NCI-H446 treated with DMSO at 0.1 percent for 48 hours (cell line): ENCODE measurements around the gene GPR135.
A peak's percentile ranks its signal among the peaks of the same experiment; 100 is the strongest.
"Not testable (repeated sequence)": the region's sequence is repeated elsewhere in the genome, so short reads cannot be mapped to it uniquely, and the experiment has no call there.

Source experiments
- DNase-seq: peaks from one replicate; lab custom pipeline; 2025; lab: John Stamatoyannopoulos, UW

Gene GPR135

DNA sequence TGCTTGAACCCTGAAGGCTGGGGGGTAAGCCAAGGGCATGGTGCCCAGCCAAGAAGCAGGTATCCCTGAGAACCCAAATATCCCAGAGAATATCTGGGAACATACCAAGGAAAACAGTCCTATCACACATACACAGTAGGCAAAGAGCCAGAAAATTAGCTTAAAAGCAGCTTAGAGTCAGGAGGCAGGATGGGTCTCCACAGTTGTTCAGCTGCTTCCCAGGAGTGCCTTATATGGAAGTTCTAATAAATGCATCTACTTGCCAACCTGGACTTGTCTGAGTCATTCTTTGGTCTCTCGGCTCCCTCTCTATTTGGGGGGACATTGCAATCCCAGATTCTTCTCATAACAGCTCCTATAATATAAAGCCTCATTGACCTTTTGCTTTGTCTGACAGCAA, 9.0 kb upstream of the GPR135 start:
- peak; percentile 29 for DNase-seq

DNA sequence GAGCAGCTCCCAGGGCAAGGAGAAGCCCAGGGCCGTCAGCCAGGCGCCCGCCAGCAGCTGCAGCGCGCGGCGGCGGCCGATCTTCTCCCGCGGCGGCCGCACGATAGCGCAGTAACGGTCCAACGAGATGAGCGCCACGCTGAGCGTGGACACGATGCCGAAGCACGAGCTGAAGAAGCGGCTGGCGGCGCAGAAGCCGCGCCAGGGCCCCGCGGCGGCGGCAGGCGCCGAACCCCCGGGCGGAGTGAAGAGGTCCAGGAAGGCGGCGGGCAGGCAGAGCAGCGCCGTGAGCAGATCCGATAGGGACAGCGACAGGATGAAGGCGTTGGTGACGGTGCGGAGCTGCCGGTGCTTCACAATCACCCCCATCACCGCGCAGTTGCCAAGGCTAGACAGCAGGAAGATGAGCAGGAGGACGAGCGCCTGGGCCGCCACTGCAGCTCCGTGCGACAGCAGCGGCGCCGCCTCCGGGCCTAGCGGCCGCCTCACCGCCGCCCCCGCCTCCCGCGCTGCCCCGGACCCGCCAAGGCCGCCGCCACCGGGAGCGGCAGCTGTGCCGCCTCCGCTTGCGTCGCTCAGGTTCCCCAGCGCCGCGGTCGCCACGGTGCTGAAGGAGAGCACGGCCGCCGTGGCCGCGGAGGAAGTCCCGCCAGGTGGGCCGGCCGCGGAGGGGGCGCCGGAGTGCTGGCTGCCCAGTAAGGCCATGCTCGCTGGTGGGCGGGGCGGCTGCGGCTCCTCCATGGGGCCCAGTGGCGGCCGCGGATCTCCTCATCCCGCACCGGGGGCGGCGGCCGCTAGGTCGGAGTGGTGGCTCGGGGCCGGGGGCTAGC, 479 bp downstream of the GPR135 start:
- no peak for DNase-seq

GRCh38 chr14:59463787-59464485, 1.2 kb downstream of the GPR135 start:
- no peak for DNase-seq

- no peak for DNase-seq
These were observed 3.3 kb downstream of the GPR135 start for GRCh38 chr14:59461891-59462290.

GRCh38 chr14:59460378-59460777, 4.8 kb downstream of the GPR135 start:
- no peak for DNase-seq

- no peak for DNase-seq
These were observed 6.7 kb downstream of the GPR135 start for GRCh38 chr14:59458486-59458885.

- DNase-seq, result no peak
These were observed 9.8 kb downstream of the GPR135 start for GRCh38 chr14:59455411-59455810.

DNA sequence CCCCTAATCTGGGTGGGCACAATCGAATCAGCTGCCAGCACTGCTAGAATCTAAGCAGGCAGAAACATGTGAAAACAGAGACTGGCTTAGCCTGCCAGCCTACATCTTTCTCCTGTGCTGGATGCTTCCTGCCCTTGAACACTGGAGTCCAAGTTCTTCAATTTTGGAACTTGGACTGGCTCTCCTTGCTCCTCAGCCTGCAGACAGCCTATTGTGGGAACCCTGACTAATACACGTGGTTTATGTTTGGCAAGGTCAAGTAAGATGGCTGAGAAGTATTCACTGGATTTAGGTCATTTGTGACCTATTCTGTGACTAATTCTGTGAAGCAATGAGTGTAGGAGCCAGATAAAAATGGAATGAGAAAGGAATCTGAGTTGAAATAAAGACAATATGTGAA, 11.0 kb downstream of the GPR135 start:
- no peak for DNase-seq

GRCh38 chr14:59451849-59452248, 13.3 kb downstream of the GPR135 start:
- no peak for DNase-seq

DNA sequence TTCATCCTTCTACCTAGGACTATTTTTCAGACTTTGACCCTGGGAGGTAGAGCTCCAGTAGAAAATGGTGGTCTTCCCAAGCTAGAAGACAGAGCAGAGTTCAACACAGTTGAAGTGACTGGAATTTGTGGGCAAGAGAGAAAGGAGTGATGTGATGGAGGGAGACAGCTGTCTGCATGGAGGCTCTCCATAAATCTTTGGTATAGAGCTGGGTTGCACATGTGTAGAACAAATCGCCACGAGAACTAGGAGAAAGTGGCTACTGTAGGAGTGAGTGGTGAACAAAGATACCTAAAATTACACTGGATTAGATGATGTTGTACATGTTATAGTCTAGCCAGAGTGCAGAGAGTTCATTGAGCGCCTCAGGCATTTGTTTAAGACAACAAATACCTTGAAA, 14.5 kb downstream of the GPR135 start:
- no peak for DNase-seq

- not testable (repeated sequence) for DNase-seq
These were observed 16.5 kb downstream of the GPR135 start for GRCh38 chr14:59448673-59449072.

GRCh38 chr14:59439256-59439965, 25.8 kb downstream of the GPR135 start:
- no peak for DNase-seq

DNA sequence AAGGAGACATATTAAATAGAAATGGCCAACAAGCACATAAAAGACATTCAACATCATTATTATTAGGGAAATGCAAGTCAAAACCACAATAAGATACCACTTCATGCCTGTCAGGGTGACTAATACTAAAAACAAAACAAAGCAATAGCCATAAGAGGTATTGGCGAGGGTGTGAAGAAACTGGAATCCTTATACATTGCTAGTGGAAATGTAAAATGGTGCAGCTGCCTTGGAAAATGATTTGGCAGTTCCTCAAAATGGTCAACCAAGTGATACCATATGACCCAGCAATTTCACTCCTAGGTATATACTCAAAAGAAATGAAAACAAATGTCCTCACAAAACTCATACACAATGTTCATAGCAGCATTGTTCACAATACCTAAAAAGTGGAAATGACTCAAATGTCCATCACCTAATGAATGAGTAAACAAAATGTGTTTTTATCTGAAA, 27.0 kb downstream of the GPR135 start:
- DNase-seq, result no peak

- no peak for DNase-seq
These were observed 29.2 kb downstream of the GPR135 start for GRCh38 chr14:59435987-59436386.

GRCh38 chr14:59435101-59435500, 30.1 kb downstream of the GPR135 start:
- DNase-seq, result no peak

- no peak for DNase-seq
These were observed 35.4 kb downstream of the GPR135 start for GRCh38 chr14:59429790-59430189.

DNA sequence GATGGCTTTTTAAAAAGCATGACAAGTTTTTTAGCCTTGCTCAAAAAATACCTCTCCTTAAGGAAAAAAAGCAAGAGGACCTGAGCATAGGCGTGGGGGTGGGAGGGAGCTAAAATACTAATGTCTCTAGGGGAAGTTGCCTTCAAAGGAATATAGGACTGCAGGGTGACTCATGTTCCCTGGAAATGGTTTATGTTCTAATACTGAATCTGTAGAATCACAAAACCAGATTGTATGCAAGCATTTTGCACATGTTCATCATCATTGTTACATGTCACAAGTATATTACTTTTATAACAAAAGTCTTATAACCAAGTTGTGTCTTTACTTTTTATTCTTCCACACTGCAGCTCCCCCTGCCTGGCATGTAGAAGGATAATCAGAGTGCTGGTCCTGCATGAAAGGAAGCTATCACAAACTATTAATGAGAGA, 36.6 kb downstream of the GPR135 start:
- DNase-seq, result no peak

GRCh38 chr14:59427653-59428580, 37.3 kb downstream of the GPR135 start:
- DNase-seq, result no peak

DNA sequence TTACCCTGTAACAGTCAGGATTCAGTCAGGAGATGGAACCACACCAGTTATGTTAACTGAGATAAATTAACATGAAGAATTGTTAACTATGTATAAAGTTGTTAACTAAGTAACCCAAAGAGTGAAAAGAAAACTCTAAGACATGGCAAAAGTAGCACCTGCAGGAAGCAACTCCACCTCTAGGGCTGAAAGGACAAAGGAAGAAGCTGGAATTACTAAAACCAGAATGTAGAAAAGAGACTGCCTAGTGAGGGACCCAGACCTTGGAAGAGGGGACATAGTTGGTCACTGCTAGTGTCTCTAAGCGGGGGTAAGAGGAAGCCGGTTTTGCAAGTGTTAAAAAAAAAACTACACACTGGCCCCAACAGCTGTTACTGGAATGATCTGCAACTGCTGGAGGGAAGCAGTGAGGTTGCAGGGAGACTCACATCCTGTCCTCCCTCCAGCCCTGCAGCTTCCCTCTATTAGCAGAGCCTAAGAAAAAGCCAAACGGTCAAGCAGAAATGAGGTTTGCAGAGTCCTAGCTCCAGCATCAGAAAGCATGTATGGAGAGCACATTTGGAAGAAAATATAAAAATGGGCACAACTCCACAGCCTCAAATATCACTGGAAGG, 39.8 kb downstream of the GPR135 start:
- DNase-seq, result no peak

DNA sequence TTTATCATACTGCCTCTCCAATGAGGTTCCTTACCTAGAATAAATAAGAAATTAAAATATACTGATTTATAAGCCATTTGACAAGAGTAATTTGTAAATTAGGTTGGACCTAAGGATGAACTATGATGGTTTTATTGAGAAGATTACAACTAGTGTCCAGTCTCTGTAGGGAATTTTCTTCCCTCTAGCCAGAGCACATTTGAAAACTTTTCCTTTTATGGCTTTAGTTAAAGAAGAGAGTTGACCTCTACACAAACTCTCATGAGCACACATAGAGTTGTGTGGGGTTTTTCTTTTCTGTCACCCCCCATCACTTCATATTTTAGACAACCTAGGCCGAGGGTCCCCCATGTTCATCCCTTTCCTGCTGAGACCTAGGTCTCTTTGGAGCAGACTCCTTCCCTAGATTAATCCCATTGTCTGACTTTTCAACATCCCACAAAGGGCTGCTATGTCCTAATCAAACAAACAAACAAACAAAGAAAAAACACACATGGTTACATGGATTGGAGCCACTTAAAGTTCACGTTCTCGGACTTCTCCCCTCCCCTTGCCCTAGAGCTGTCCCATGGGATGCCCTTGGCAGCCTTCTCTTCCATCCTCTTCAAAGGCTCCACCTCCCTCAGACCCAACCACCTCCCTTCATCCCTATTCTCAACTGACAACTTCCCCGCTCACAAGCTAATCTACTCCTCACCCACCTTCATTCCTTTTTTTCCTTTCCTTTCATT, 40.7 kb downstream of the GPR135 start:
- no peak for DNase-seq
